ENCODE results near the gene MGAT2.
"Not testable (repeated sequence)": the region's sequence is repeated elsewhere in the genome, so short reads cannot be mapped to it uniquely, and the experiment has no call there.

The MGAT2 gene

GRCh38 chr14:49653508-49653907, 32.9 kb downstream of the MGAT2 start:
- H3K4me3 ChIP-seq (ENCODE audit: control insufficient read depth, low read depth, low read length), result no peak overlapping the region
- DNase-seq (ENCODE audit: low read depth), result no peak
- TF ChIP-seq CTCF (conservative IDR thresholded peaks at IDR 0.05; ENCODE audit: control insufficient read depth, insufficient read depth, low read depth, low read length), result no peak

DNA sequence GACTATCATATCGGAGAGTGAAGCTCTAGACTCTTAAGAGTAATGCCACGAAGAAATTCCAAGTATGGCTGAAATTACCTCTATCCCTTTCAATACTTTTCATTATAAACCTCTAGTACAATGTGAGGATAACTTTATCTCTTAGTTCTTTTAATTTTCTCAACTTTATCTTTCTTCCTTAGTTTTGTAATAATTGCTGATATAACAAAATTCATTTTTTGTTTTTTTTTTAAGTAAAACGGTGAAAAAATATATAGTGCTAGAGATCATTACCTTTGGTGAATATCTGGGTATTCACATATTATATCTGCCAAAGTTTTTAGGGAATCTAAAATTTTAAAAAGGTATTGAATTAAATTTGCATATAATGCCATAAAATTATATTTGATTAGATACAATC, 33.9 kb downstream of the MGAT2 start:
- no peak overlapping the region for H3K4me3 ChIP-seq (ENCODE audit: control insufficient read depth, low read depth, low read length)
- no peak for DNase-seq (ENCODE audit: low read depth)
- TF ChIP-seq CTCF (conservative IDR thresholded peaks at IDR 0.05; ENCODE audit: control insufficient read depth, insufficient read depth, low read depth, low read length), result no peak

- not testable (repeated sequence) for H3K4me3 ChIP-seq (ENCODE audit: control insufficient read depth, low read depth, low read length)
- peak; percentile 35 for DNase-seq (ENCODE audit: low read depth)
These were observed 36.9 kb downstream of the MGAT2 start for GRCh38 chr14:49657500-49657899.

- no peak overlapping the region for H3K4me3 ChIP-seq (ENCODE audit: control insufficient read depth, low read depth, low read length)
- no peak for TF ChIP-seq CTCF (conservative IDR thresholded peaks at IDR 0.05; ENCODE audit: control insufficient read depth, insufficient read depth, low read depth, low read length)
- no peak for DNase-seq (ENCODE audit: low read depth)
These were observed 39.2 kb downstream of the MGAT2 start for GRCh38 chr14:49659526-49660455.

DNA sequence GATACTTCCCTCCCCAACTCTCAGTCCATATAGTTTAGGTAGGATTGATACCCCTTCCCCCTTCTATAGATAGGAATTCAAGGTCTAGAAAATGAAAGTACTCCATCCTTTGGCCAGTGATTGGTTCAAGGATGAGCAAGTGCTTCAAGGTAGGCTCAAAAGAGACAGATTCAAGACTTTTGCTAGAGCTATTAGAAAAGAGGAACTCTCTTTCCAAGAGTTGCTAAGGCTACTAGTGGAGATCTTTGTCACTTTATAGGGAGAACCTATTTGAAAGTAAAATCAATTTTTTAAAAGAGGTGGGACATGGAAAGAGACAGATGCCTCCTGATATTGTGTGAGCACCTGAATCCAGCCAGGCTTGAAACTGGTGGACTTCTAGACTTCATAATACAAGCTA, 49.9 kb downstream of the MGAT2 start:
- H3K4me3 ChIP-seq (ENCODE audit: control insufficient read depth, low read depth, low read length), result no peak overlapping the region
- DNase-seq (ENCODE audit: low read depth), result no peak
- TF ChIP-seq CTCF (conservative IDR thresholded peaks at IDR 0.05; ENCODE audit: control insufficient read depth, insufficient read depth, low read depth, low read length), result no peak
